HCT116 (cell line): ENCODE data around the gene ATP5F1A.

Source experiments
- CBX3 ChIP-seq: IDR thresholded peaks from 2 replicates; pipeline ENCODE4 v1.6.1; 2012; ENCODE audit warnings: low read depth
- EZH2 ChIP-seq: fragments of 200-600 bp; sonication (generic); IDR thresholded peaks from 2 replicates; pipeline ENCODE4 v1.6.1; 2017; ENCODE audit warnings: antibody characterized with exemption, mixed run types
- EZH2phosphoT487 ChIP-seq: fragments of 200-600 bp; IDR thresholded peaks from 2 replicates; pipeline ENCODE4 v1.6.1; 2018; ENCODE audit warnings: antibody characterized with exemption, borderline replicate concordance
- POLR2A ChIP-seq: IDR thresholded peaks from 2 replicates; pipeline ENCODE4 v1.7.0; 2011; ENCODE audit warnings: borderline replicate concordance; ENCODE audit not compliant: insufficient read depth, insufficient read length; ENCODE audit errors: extremely low read depth
- POLR2AphosphoS5 ChIP-seq: IDR thresholded peaks from 2 replicates; pipeline ENCODE4 v1.6.1; 2011; ENCODE audit warnings: mild to moderate bottlenecking, low read depth, low read length, moderate library complexity
- RAD21 ChIP-seq: IDR thresholded peaks from 2 replicates; pipeline ENCODE4 v1.6.1; 2012; ENCODE audit warnings: low read depth, mild to moderate bottlenecking
- TCF7L2 ChIP-seq: IDR thresholded peaks from 2 replicates; pipeline ENCODE4 v1.7.0; 2011; ENCODE audit warnings: borderline replicate concordance, inconsistent platforms; ENCODE audit not compliant: insufficient read depth, insufficient read length; ENCODE audit errors: extremely low read depth
- ZFX ChIP-seq: fragments of 450-650 bp; IDR thresholded peaks from 2 replicates; pipeline ENCODE4 v1.6.1; 2017
- ZNF274 ChIP-seq: fragments of 200-500 bp; sonication (Bioruptor generic); IDR thresholded peaks from 2 replicates; pipeline ENCODE4 v1.6.1; 2014; ENCODE audit warnings: mild to moderate bottlenecking, low read depth, low read length, inconsistent platforms
- TF ChIP-seq, protein P1 (sequence below), 3 experiments: fragments of 200-600 bp in 1 of 3; sonication (generic) in 1 of 3; IDR thresholded peaks in 2 of 3; conservative IDR thresholded peaks in 1 of 3; 2 replicates each; pipeline ENCODE4 v1.5.1; 2012 to 2017; ENCODE audit warnings: low read depth in 2 of 3, low read length in 2 of 3, antibody characterized with exemption in 1 of 3, borderline replicate concordance in 1 of 3, control low read depth in 1 of 3, mild to moderate bottlenecking in 1 of 3, mixed read lengths in 1 of 3, mixed run types in 1 of 3, moderate library complexity in 1 of 3; ENCODE audit not compliant: insufficient read depth in 1 of 3
- TF ChIP-seq, protein P2 (sequence below): IDR thresholded peaks from 2 replicates; pipeline ENCODE4 v1.6.1; 2012; ENCODE audit warnings: low read depth
- TF ChIP-seq, protein P3 (sequence below): IDR thresholded peaks from 2 replicates; pipeline ENCODE4 v1.6.1; 2012

GRCh38 chr18:46051731-46052461 lies 46.2 kb downstream of the ATP5F1A start:
- TF ChIP-seq, protein P1, sequence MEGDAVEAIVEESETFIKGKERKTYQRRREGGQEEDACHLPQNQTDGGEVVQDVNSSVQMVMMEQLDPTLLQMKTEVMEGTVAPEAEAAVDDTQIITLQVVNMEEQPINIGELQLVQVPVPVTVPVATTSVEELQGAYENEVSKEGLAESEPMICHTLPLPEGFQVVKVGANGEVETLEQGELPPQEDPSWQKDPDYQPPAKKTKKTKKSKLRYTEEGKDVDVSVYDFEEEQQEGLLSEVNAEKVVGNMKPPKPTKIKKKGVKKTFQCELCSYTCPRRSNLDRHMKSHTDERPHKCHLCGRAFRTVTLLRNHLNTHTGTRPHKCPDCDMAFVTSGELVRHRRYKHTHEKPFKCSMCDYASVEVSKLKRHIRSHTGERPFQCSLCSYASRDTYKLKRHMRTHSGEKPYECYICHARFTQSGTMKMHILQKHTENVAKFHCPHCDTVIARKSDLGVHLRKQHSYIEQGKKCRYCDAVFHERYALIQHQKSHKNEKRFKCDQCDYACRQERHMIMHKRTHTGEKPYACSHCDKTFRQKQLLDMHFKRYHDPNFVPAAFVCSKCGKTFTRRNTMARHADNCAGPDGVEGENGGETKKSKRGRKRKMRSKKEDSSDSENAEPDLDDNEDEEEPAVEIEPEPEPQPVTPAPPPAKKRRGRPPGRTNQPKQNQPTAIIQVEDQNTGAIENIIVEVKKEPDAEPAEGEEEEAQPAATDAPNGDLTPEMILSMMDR (IDR thresholded peaks at IDR 0.05 in 2 of 3, conservative IDR thresholded peaks at IDR 0.05 in 1 of 3; ENCODE audit: borderline replicate concordance in 1 of 3, insufficient read depth in 1 of 3, low read depth in 2 of 3, low read length in 2 of 3), result no peak
- no peak for TF ChIP-seq TCF7L2
- no peak for TF ChIP-seq POLR2A
- TF ChIP-seq, protein P2, sequence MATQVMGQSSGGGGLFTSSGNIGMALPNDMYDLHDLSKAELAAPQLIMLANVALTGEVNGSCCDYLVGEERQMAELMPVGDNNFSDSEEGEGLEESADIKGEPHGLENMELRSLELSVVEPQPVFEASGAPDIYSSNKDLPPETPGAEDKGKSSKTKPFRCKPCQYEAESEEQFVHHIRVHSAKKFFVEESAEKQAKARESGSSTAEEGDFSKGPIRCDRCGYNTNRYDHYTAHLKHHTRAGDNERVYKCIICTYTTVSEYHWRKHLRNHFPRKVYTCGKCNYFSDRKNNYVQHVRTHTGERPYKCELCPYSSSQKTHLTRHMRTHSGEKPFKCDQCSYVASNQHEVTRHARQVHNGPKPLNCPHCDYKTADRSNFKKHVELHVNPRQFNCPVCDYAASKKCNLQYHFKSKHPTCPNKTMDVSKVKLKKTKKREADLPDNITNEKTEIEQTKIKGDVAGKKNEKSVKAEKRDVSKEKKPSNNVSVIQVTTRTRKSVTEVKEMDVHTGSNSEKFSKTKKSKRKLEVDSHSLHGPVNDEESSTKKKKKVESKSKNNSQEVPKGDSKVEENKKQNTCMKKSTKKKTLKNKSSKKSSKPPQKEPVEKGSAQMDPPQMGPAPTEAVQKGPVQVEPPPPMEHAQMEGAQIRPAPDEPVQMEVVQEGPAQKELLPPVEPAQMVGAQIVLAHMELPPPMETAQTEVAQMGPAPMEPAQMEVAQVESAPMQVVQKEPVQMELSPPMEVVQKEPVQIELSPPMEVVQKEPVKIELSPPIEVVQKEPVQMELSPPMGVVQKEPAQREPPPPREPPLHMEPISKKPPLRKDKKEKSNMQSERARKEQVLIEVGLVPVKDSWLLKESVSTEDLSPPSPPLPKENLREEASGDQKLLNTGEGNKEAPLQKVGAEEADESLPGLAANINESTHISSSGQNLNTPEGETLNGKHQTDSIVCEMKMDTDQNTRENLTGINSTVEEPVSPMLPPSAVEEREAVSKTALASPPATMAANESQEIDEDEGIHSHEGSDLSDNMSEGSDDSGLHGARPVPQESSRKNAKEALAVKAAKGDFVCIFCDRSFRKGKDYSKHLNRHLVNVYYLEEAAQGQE, result no peak
- TF ChIP-seq, protein P3, sequence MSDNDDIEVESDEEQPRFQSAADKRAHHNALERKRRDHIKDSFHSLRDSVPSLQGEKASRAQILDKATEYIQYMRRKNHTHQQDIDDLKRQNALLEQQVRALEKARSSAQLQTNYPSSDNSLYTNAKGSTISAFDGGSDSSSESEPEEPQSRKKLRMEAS, result no peak
- no peak for TF ChIP-seq RAD21
- TF ChIP-seq ZNF274, result no peak
- no peak for TF ChIP-seq EZH2
- TF ChIP-seq POLR2AphosphoS5, result no peak
- TF ChIP-seq CBX3, result no peak
- no peak for TF ChIP-seq ZFX
- no peak for TF ChIP-seq EZH2phosphoT487
